DMS 273 treated with DMSO at 0.1 percent for 48 hours (cell line): ENCODE results near the gene CAPRIN2.

ENCODE experiments used
- DNase-seq: peaks from one replicate; lab custom pipeline; 2025; lab: John Stamatoyannopoulos, UW

The CAPRIN2 gene, protein sequence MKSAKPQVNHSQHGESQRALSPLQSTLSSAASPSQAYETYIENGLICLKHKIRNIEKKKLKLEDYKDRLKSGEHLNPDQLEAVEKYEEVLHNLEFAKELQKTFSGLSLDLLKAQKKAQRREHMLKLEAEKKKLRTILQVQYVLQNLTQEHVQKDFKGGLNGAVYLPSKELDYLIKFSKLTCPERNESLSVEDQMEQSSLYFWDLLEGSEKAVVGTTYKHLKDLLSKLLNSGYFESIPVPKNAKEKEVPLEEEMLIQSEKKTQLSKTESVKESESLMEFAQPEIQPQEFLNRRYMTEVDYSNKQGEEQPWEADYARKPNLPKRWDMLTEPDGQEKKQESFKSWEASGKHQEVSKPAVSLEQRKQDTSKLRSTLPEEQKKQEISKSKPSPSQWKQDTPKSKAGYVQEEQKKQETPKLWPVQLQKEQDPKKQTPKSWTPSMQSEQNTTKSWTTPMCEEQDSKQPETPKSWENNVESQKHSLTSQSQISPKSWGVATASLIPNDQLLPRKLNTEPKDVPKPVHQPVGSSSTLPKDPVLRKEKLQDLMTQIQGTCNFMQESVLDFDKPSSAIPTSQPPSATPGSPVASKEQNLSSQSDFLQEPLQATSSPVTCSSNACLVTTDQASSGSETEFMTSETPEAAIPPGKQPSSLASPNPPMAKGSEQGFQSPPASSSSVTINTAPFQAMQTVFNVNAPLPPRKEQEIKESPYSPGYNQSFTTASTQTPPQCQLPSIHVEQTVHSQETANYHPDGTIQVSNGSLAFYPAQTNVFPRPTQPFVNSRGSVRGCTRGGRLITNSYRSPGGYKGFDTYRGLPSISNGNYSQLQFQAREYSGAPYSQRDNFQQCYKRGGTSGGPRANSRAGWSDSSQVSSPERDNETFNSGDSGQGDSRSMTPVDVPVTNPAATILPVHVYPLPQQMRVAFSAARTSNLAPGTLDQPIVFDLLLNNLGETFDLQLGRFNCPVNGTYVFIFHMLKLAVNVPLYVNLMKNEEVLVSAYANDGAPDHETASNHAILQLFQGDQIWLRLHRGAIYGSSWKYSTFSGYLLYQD

DNA sequence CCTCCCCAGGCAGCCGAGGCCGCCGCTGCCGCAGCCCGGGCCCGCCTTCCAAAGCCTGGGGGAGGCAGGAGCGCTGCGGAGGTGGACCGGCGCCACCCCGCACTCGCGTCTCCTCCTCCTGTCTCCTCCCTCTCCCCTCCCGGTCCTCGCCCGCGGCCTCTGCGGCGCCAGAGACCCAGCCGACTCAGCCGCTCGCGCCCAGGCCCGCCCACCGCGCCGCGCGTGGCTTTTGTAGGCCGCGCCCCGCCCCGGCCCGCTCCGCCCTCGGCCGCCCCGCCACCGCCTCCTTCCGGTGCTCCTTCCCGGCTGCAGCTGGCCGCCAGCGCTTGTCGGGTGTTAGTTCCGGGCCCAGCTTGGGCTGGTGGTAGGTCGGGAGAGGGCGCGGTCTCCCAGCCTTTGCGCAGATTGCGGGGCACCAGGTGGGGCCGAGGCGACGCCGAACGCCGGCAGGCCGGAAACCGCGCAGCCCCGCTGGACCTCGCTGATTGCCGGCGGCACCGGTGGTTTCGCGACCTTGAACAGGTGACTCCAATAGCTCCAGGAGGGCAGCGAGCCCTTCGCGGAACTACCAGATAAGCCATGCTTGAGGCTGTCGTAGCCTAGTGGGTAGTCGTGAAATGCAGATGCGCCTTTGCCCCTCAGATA is at the start of gene CAPRIN2:
Gene CAPRIN2, minus strand, starts transcription at position 202 of the 645 bp plus-strand sequence. CDS start 1,431 bp downstream, outside the sequence.
- peak; percentile 67 for DNase-seq

DNA sequence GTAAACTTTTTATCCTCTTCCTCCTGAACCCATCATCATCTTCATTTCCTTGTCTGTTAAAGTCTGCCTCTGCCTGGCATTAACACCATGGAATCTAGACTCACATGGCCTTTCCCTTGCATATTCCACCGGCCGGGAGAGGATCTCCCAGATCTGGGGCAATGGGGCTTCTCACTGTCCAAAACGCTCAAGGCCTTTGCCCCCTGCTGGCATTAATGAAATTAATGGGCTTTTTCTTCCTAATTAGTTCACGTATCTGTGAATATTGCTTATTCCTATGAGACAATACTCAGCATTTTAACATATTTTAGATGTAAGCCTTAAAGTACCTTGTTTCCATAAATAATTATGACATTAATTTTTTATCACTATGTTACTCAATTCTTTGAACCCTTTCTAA is 42.9 kb upstream of the CAPRIN2 start:
- no peak for DNase-seq

DNA sequence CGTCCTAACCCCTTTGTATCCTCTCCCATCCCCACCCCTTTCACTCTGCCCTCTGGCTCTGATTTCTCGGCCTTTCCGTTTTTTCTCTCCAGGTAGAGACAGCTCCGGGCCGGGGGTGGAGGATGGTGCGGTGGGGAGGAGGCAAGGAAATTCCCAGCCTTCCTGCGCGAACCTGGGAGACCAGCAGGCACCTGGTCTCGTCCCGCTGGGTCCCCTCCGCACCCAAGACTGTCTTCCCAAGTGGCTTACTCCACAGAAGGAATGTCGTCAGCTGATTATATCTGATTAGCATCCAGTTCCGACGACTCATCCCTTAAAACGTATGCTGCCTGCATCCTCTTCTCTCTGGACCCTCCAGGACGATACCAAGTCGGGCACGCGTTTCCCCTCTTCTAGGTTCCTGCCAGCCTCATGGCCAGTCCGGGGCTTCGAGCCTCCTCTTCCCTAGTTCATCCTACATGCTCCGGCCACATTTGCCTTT is 42.2 kb upstream of the CAPRIN2 start:
- no peak for DNase-seq

DNA sequence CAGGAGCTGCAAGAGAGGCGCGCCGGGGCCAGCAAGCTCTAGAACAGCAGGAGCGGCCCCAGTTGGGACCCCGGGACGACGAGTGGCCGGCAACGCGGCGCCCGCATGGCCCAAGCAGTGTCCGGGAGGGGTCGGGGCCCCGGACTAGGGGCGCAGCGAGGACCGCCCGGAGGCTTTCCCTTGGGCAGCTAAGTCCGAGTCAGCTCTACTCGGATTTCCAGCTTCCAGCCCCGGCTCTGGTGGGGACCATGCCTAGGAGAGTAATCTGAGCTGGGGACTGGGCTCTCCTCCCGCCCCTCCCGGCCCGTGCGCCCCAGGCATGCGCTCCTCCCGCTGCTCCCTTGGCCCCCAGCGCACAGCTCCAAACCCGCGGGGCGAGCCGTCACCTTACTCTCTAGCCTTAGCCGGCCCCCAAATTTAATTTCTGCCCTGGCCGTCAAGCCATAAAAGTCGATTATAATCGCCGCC is 41.6 kb upstream of the CAPRIN2 start:
- no peak for DNase-seq

DNA sequence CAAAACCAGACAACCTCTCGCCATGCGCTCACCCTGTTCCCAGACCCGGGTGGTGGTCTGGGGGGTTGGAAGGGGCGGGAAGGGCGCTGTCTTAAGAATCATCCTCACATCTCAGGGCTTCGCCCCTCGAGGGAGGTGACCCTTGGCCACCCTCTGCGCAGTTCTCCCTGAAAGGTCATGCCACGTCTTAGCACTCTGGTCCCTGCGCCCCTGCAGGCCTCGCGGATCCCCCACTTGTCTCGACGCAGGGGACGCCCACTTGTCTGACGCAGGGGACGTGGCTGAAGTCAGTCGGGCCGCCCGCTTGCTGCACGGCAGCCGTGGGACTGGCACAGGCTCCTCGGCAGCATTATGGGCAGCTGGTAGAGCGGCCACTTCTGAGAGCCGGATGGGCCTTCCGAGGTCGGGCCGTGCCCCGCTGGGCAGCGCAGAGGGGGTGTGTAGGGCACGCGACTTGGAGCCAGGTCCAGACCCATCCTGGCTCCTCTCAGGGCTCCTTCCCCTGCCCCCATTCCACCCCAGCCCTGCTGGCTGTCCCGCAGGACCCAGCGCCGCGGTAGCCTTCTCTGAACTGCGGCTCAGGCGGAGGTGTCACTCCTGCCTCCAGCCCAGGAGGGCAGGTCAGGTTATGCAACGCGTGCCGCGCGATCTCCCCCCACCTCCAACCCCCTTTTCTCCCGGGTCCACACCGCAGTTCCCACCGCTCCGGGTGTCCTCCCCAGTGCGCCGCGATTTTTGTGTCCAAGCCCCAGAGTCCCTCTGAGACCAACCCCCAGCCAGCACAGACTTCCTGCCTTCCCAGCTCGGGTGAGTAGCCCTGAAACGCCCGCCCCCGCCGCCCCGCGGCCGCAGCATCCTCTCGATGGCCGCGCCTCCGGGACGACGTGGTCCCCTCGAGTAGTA is 40.9 kb upstream of the CAPRIN2 start:
- DNase-seq: no peak

DNA sequence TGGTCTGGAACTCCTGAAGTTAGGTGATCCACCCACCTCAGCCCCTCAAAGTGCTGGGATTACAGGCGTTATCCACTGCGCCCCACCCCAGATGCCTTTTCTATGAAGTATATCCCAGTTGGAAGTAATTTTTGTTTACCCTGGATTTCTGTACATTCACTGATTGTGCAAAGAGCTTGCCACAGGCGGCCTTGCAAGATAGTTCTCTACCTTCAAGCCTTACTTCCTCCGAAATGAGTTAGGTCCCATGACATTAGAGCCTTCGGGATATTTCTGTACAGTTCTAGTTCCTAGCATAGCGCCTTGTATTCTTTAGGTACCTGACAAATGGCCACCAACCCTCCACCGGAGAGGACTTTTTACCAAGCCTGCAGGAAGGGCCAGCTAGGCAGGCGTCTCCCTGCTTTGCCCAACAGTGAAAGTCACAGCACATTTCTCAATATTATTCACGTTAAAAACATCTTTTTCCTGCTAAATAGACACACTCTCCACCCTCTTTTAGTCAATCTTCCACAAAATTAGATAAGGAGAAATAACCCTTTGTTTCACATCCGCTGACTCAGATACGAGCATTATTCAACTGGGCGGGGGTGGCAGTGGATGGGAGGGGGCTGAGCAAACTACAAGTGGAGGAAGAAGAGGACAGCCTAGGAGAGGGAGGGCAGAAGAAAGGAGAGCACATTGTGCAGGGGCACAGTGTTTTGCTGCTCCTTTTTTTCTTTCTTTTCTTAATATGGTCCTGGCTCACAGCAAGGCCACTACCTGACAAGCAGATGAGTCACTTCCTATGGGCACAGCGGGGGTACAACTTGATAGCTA is 40.0 kb upstream of the CAPRIN2 start:
- DNase-seq: no peak

DNA sequence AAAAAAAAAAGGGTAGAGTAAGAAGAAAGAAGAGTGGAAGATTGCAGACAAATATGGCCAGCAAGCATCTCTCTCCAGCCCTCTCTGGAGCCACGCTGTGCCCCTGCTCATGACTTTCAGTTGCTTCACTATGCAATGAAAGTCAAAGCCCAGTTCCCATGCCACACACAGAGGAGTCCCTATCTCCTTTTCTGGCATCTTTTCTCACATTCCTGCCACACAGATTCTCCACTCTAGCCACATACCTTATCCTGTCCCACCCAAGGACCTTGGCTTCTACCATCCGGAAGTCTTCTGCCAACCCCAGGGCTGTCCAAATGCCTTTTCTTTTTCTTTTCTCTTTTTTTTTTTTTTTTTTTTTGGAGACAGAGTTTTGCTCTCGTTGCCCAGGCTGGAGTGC is 39.3 kb upstream of the CAPRIN2 start:
- DNase-seq: no peak

DNA sequence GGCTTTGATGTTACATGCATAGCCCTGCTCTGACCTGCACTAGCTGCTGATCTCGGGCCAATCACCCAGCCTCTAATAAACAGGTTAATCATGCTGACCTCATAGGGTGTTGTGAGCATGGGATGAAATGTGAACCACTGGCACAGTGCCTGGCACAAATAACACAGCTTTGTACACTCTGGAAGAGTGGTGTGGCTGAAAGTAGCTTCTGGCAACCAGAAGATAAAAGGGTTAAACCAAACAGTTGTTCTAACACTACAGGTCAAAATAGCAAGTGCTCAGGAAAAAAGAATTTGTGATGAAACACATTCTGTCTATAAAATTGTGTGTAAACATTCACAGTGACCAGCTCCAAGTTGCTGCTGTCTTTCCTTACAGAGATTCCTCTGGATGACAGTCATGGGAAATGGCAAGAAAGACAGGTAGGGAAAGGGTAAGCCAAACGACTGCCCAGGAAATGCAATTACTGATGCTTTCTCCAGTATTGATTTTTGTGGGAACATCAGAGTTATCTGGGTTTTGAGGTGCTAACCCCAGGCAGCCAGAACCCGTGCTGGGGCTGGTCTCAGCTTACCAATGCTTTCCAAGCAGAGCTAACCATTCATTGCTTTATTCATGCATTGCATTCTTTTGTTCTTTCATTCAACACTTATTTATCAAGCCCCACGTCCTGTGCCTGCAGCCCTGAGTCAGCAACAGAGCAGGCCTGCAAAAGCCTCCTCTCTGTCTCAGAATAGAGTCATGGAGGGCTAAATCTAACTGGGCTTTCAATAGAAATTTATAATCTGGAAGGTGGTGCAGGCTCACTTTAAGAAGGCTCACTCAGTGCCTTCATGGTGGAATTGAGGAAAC is 38.1 kb upstream of the CAPRIN2 start:
- no peak for DNase-seq

DNA sequence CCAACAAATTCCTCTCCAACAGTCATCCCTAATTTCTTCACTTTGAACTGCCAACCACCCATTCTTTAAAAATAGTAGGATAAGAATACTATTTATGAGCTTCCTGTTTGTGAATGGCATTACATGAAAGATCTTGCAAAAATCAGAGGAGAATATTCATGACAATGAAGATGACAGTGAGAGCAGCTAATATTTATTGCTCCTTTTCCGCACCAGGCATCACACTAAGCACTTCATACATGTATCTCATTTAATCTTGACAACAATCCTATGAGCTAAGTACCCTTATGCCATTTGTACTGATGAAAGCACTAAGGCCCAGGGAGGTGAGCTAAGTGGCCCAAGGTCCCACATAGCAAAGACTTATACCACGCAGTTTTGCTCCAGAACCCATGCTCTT is 37.3 kb upstream of the CAPRIN2 start:
- no peak for DNase-seq

DNA sequence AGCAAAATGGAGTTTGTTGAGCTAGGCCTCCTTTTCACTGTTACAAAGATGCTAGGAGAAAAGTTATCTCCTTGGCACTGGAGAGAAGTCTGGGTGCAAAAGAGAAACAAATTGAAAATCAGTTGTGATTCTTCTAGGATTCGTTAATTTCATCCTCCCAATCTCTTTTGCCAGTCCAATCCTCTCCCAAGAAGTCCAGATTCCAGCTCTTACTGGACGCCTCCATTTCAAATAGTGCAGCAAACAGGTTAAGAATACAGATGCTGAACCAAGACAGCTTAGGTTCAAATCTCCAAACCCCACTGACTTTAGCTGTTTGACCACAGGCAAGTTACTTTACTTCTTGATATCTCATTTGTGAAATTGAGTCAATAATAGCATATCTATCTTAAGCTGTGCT is 34.0 kb upstream of the CAPRIN2 start:
- DNase-seq: no peak

DNA sequence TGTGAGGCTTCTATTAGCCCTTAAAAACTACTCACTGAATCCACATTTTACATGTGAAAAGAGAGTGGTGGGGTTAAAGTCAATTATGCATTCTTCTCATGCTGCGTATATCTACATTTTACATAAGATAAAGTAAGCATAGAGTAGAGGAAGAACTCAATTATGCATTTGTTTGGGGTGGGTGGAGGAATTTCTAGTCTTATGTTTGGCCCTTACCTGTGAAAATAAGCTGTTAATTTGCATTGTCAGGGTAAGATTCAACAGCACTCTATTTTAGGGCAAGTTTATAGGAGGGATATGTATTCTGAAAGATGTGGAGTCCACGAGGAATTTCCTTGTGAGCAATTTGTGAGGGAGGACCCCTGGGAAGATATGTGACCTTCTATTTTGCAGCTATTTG is 30.9 kb upstream of the CAPRIN2 start:
- DNase-seq: no peak

DNA sequence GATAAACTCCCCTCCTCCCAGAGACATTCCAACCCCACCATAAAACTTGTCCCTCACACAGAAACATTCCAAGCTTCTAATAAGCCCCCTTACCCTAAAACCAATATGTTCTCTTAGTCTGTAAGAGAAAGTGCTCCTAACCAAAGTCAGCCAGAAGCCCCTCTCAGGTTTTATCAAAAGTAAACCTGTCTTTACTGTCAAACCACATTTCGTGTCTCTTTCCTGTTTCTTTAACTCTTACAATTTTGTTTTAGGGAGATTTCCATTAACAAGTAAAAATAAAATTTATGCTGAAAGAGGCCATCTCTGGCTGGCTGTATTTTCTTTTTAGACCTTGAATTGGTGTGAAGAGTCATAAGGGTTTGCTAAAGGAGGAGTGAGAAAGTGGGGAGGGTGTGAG is 29.8 kb upstream of the CAPRIN2 start:
- DNase-seq: no peak

DNA sequence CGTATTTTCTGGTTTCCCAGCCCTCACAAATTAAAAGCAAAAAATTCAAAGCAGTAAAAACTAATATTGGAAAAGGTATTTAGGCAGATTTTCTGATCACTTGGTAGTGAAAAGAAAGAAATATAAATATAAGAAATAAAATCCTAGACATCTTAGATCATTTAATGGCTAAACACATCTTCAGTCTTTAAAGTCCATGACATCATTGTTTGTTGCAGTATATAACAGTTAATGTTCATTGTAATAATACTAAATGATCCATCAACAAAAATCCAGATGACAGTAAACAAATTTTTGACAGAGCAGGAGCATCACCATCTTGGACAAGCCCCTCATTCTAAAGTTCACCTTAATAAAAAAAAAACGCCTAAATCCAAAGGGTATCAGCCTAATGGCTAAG is 29.2 kb upstream of the CAPRIN2 start:
- no peak for DNase-seq

DNA sequence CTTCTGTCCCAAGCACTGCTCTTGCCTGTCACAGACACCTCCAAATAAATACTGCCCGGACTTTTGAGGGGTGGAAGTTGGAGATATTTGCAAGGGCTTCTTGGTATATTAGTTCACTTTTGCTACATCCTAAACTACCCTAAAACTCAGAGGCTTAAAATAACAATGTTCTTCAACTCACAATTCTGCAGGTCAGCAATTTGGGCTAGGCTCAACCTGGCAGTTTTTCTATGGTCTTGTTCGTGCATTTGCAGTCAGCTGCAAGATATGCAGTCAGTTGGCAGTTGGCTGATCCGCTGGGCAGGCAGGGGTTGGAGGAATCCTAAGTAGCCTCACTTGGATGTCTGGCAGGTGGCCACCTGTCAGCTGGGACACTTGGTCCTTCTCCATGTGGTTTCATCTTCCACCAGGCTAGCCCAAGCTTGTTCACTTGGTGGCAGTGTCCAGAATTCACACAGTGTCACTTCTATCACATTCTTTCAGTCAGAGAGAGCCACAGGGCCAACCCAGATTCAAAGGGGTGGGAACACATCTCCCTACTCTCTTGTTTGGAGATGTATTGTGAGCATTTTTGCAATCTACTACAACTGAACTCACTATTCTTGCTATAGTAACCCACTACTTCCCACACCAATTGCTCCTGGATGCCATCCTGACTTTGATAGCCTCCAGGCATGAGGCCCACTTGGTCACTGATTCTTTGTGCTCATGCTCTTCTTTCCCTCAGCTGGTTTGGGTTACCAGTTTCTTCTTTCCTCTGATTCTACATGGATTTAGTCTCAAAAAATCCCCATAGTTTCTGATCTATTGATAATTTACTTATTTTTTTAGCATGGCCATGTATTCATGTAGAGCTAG is 27.8 kb upstream of the CAPRIN2 start:
- DNase-seq: no peak

DNA sequence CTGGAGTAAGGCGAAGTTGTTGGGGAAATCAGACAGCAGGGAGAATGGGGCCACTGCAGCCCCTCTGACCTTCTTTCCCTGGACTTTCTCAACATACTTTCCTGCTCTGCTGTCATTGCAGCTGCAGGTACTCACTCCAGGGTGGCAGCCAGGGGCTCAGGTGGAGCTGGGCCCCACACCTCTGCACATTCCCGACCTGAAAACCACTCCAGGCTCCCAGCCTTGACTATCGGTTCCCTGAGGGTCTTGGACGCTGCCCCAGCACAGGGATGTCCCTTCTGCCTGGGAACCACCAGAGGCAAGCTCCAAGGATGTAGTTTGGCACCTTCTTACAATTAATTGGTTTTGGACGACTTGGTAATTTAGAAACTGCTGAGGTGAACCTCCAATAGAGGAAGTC is 24.8 kb upstream of the CAPRIN2 start:
- no peak for DNase-seq

DNA sequence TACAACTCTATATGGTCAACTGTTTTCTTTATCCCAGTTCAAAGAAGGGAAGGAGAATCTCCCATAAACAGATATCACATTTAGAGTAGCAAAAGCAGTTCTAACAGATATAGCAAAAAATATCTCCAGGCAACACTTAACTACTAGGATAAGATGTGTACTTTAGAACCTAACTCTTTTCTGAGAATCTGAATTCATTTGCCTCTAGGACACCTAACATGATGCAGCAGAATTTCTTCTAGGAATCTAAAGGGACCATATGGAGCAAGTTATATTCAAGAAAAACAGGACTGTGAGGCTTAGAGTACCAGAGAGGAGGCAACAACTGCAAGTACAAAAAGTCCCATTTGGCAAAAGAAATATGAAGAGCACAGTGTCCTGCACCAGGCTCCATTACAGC is 24.4 kb upstream of the CAPRIN2 start:
- DNase-seq: no peak

DNA sequence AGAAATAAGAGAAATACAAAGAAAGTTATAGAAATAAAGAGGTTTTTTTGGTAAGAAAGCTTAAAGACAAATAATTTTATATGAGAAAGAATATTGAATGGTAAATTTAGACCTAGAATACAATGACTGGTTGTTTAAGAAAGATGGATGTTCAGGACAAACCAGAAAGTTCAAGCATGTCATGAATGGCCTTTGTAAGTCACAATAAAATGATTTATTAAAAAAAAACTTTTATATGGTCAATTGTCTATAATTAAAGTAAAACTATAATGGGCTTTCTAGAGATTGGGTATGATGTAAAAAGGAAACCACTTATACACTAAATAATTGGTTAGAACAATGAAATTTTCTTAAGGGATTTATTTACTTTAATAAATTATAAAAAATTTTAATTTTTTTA is 19.8 kb upstream of the CAPRIN2 start:
- DNase-seq: no peak

DNA sequence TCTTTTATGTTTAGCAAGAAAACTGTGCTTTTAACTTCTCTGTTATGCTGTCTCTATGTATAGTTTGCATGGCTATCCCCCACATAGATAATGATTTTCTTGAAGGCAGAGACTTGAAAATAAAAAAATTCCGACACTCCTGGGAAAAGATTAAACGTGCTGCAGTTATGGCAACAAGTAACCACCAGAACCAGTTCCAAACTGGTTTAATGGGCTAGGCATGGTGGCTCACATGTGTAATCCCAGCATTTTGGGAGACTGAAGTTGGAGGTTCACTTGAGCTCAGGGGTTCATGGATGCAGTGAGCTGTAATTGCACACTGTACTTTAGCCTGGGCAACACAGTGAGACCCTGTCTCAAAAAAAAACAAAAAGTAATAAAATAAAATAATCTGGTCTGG is 15.1 kb upstream of the CAPRIN2 start:
- DNase-seq: no peak
